Limb (tissue), 2 donors: ENCODE measurements around the gene CC2D2A.
"Not testable (repeated sequence)": the region's sequence is repeated elsewhere in the genome, so short reads cannot be mapped to it uniquely, and the experiment has no call there.

ENCODE experiments used
- DNase-seq, 2 donors: peaks; one replicate each; pipeline ENCODE4 v3.0.0-alpha.2; 2016; ENCODE audit errors: extremely low spot score in 2 of 2

The CC2D2A gene

GRCh38 chr4:15557786-15558550 lies 88.3 kb downstream of the CC2D2A start:
- DNase-seq: no peak

GRCh38 chr4:15558561-15558960 lies 88.9 kb downstream of the CC2D2A start:
- DNase-seq: no peak

GRCh38 chr4:15562114-15562513 lies 92.4 kb downstream of the CC2D2A start:
- no peak for DNase-seq

- no peak for DNase-seq
Observed at GRCh38 chr4:15562623-15563022, 92.9 kb downstream of the CC2D2A start.

- no peak for DNase-seq
Observed at GRCh38 chr4:15563871-15564270, 94.2 kb downstream of the CC2D2A start.

GRCh38 chr4:15568821-15569220 lies 99.1 kb downstream of the CC2D2A start:
- DNase-seq: no peak

GRCh38 chr4:15569746-15570145 lies 100.1 kb downstream of the CC2D2A start:
- DNase-seq: no peak

- no peak for DNase-seq
Observed at GRCh38 chr4:15575966-15576365, 106.3 kb downstream of the CC2D2A start.

GRCh38 chr4:15577508-15577907 lies 107.8 kb downstream of the CC2D2A start:
- DNase-seq: no peak

- DNase-seq: no peak
Observed at GRCh38 chr4:15584785-15585184, 115.1 kb downstream of the CC2D2A start.

- no peak for DNase-seq
Observed at GRCh38 chr4:15585331-15585730, 115.6 kb downstream of the CC2D2A start.

- no peak for DNase-seq
Observed at GRCh38 chr4:15586066-15586465, 116.4 kb downstream of the CC2D2A start.

GRCh38 chr4:15587649-15588048 lies 118.0 kb downstream of the CC2D2A start:
- no peak for DNase-seq

GRCh38 chr4:15592799-15593198 lies 123.1 kb downstream of the CC2D2A start:
- no peak for DNase-seq

- DNase-seq: no peak
Observed at GRCh38 chr4:15598644-15599043, 129.0 kb downstream of the CC2D2A start.

- no peak for DNase-seq
Observed at GRCh38 chr4:15600176-15600575, 130.5 kb downstream of the CC2D2A start.

- DNase-seq: no peak
Observed at GRCh38 chr4:15601862-15602261, 132.2 kb downstream of the CC2D2A start.

- DNase-seq: no peak
Observed at GRCh38 chr4:15605537-15605936, 135.9 kb downstream of the CC2D2A start.

- no peak for DNase-seq
Observed at GRCh38 chr4:15610855-15611254, 141.2 kb downstream of the CC2D2A start.

- DNase-seq: no peak
Observed at GRCh38 chr4:15612136-15612535, 142.5 kb downstream of the CC2D2A start.

GRCh38 chr4:15614891-15615290 lies 145.2 kb downstream of the CC2D2A start:
- DNase-seq: not testable (repeated sequence)

GRCh38 chr4:15617407-15617806 lies 147.7 kb downstream of the CC2D2A start:
- not testable (repeated sequence) for DNase-seq

GRCh38 chr4:15636818-15637217 lies 167.1 kb downstream of the CC2D2A start:
- DNase-seq: no peak

GRCh38 chr4:15638418-15638817 lies 168.7 kb downstream of the CC2D2A start:
- no peak for DNase-seq
